IPS-15b (cell line): Measurements from ENCODE around the gene HOXA4.

Experiments used
- H3K27me3 ChIP-seq: one replicate; pipeline ENCODE4 v1.6.1; 2013; ENCODE audit warnings: low read length; ENCODE audit not compliant: control insufficient read depth, insufficient read depth
- H3K36me3 ChIP-seq: one replicate; pipeline ENCODE4 v1.6.1; 2013; ENCODE audit warnings: low read length; ENCODE audit not compliant: control insufficient read depth, insufficient read depth
- H3K4me1 ChIP-seq: one replicate; pipeline ENCODE4 v1.6.1; 2013; ENCODE audit warnings: mild to moderate bottlenecking, low read length; ENCODE audit not compliant: control insufficient read depth, insufficient read depth
- H3K4me3 ChIP-seq: one replicate; pipeline ENCODE4 v1.5.1; 2013; ENCODE audit warnings: low read depth, low read length
- H3K9ac ChIP-seq: one replicate; pipeline ENCODE4 v1.6.1; 2013; ENCODE audit warnings: low read depth, mild to moderate bottlenecking, low read length
- H3K9me3 ChIP-seq: one replicate; pipeline ENCODE4 v1.6.1; 2013; ENCODE audit warnings: mild to moderate bottlenecking, low read length; ENCODE audit not compliant: control insufficient read depth, insufficient read depth

HOXA4 gene

DNA sequence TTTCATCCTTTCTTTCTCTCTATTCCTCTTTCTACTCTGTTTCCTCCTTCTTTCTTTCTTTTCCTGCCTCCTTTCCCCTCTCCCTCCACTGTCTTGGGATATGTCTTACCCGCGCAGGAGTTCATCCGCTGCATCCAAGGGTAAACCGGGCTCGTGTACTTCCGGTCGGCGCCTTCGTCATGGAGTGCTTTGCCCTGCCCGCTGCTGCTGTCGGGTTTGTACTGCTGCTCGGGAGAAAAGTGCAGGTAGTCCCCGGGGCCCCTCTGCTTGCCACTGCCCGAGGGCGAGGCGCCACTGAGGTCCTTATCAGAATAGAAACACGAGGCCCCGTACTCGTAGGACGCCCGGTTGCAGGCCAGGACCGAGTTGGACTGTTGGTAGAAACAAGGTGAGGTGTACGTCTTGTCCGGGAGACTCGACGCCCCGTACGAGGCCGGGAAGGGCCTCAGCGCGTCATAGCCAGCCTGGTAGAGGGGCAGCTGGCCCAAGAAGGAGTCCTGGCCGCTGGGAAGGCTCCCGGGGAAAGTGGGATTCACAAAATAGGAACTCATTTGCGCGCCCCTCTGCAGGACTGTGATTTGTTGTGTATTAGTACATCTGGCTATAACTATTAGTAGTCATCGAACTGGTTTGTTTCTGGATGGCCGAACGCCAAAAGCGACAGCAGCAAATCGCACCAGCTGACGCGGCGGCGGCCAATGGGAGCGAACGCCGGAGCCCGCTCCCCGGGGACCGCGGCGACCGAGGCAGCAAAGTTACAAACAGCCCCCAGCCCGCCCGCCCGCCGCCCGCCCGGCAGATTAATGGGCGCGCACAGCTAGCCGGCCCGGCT, 16.9 kb upstream of the HOXA4 start, which contains the start of gene HOXA6:
HOXA6 (minus strand) TSS at position 576 of the 832 bp plus-strand sequence; CDS start at position 551, 25 bp downstream.
- H3K27me3 ChIP-seq: peaks cover 99% of the 10 kb centered on the region
- no peaks in the 10 kb centered on the region for H3K36me3 ChIP-seq
- H3K9ac ChIP-seq: no peak within 1 kb of the TSS
- H3K4me3 ChIP-seq: peak within 1 kb of the TSS; percentile 30
- no peaks in the 10 kb centered on the region for H3K9me3 ChIP-seq
- no peaks in the 10 kb centered on the region for H3K4me1 ChIP-seq

- H3K27me3 ChIP-seq: peaks cover 99% of the 10 kb centered on the region
- no peaks in the 10 kb centered on the region for H3K36me3 ChIP-seq
These were observed 16.1 kb upstream of the HOXA4 start for GRCh38 chr7:27146491-27147198.

GRCh38 chr7:27145914-27146412, 15.4 kb upstream of the HOXA4 start:
- H3K9ac ChIP-seq: no peak overlapping the region
- H3K4me3 ChIP-seq: peak overlapping the region; percentile 26
- H3K4me1 ChIP-seq: no peaks in the 10 kb centered on the region
- peaks cover 99% of the 10 kb centered on the region for H3K27me3 ChIP-seq
- no peaks in the 10 kb centered on the region for H3K36me3 ChIP-seq
- no peaks in the 10 kb centered on the region for H3K9me3 ChIP-seq

More at GRCh38 chr7:27146491-27147198, 16.1 kb upstream of the HOXA4 start:
- H3K4me3 ChIP-seq: peak overlapping the region; percentile 0
- no peak overlapping the region for H3K9ac ChIP-seq
- H3K9me3 ChIP-seq: no peaks in the 10 kb centered on the region
- H3K4me1 ChIP-seq: no peaks in the 10 kb centered on the region

GRCh38 chr7:27145165-27145913, 14.8 kb upstream of the HOXA4 start:
- no peak overlapping the region for H3K9ac ChIP-seq
- H3K36me3 ChIP-seq: no peaks in the 10 kb centered on the region
- peak overlapping the region; percentile 26 for H3K4me3 ChIP-seq
- H3K4me1 ChIP-seq: no peaks in the 10 kb centered on the region
- H3K9me3 ChIP-seq: no peaks in the 10 kb centered on the region
- H3K27me3 ChIP-seq: peaks cover 99% of the 10 kb centered on the region

DNA sequence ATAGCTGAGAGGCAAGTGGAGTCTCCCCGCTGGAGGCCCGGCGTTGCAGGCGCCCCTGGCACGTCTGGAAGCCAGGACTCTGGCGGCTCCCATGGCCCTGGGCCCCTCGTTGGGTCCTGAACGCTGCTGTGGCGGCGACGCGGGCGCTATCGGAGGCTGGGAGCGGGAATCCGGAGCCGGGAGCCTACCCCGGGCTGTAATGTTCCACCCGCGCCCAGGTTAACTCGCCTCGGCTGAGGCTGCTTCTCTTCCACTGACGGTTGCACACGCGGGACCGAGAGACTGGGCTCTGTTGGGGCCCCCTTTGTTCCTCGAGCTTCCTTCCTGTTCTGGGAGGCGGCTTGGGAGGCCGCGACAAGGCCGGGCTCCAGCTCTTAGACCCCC, 14.2 kb upstream of the HOXA4 start:
- peak overlapping the region; percentile 18 for H3K4me3 ChIP-seq
- no peaks in the 10 kb centered on the region for H3K36me3 ChIP-seq
- peaks cover 99% of the 10 kb centered on the region for H3K27me3 ChIP-seq
- no peaks in the 10 kb centered on the region for H3K9me3 ChIP-seq
- no peak overlapping the region for H3K9ac ChIP-seq
- H3K4me1 ChIP-seq: no peaks in the 10 kb centered on the region

- H3K27me3 ChIP-seq: peaks cover 99% of the 10 kb centered on the region
These were observed 13.6 kb upstream of the HOXA4 start for GRCh38 chr7:27143950-27144780.

GRCh38 chr7:27143023-27143949, 12.7 kb upstream of the HOXA4 start, which contains the start of gene HOXA5:
HOXA5 (minus strand) TSS chr7:27143681; CDS start chr7:27143607, 74 bp downstream.
- Histone ChIP-seq H3K4me3 (peak within 1 kb of the TSS; percentile 72), H3K9ac (no peak within 1 kb of the TSS), H3K36me3 (no peaks in the 10 kb centered on the region), H3K27me3 (peaks cover 99% of the 10 kb centered on the region), H3K9me3 (no peaks in the 10 kb centered on the region), H3K4me1 (no peaks in the 10 kb centered on the region)

More at GRCh38 chr7:27143950-27144780, 13.6 kb upstream of the HOXA4 start:
- Histone ChIP-seq H3K36me3 (no peaks in the 10 kb centered on the region), H3K4me1 (no peaks in the 10 kb centered on the region), H3K9me3 (no peaks in the 10 kb centered on the region), H3K4me3 (peak overlapping the region; percentile 14), H3K9ac (no peak overlapping the region)

GRCh38 chr7:27142580-27143022, 12.0 kb upstream of the HOXA4 start:
- peaks cover 100% of the 10 kb centered on the region for H3K27me3 ChIP-seq
- H3K36me3 ChIP-seq: no peaks in the 10 kb centered on the region
- H3K9ac ChIP-seq: no peak overlapping the region
- no peaks in the 10 kb centered on the region for H3K4me1 ChIP-seq
- no peaks in the 10 kb centered on the region for H3K9me3 ChIP-seq
- H3K4me3 ChIP-seq: peak overlapping the region; percentile 72

GRCh38 chr7:27141923-27142579, 11.5 kb upstream of the HOXA4 start:
- Histone ChIP-seq H3K4me3 (peak overlapping the region; percentile 72), H3K4me1 (no peaks in the 10 kb centered on the region), H3K9me3 (no peaks in the 10 kb centered on the region), H3K9ac (no peak overlapping the region), H3K27me3 (peaks cover 100% of the 10 kb centered on the region), H3K36me3 (no peaks in the 10 kb centered on the region)
